ENCODE data around the gene KANSL1.
A peak's percentile ranks its signal among the peaks of the same experiment; 100 is the strongest.

Gene KANSL1

DNA sequence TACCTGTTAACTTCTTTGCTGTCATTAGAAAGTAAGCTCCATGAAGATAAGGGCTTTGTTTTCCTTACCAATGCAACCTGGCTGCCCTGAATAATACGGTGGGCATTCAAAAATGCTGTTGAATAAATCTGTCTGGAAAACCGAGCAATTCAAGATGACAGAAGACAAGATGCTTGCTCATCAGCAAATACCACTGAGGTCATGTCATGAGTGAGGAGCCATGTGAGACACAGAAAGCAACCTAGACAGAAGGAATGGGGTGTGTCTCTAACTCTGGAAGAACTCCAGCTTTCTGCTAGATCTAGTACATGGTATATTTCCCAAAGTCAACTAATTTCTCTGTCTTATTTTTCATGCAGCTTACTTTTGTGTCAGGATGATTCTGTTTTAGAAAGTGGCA, 130.0 kb downstream of the KANSL1 start:
- no peak for DNase-seq

DNA sequence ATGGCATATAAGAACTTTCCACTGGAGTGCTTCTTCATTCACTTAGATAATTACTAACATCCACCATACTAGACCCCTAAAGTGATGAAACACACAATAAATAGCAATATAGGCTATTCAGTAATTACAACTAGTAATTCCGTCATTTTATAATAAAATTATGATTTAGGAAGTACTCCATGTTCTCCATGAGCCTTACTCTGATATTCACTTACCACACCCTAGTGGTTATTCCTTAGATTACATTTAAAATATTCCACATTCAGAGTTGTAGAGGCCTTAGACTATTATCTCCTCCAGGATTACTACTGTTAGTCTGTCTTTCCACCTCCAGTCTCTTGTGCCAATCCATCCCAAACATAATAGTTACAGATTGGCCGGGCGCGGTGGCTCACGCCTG, 131.8 kb downstream of the KANSL1 start:
- peak; percentile 26 for DNase-seq

DNA sequence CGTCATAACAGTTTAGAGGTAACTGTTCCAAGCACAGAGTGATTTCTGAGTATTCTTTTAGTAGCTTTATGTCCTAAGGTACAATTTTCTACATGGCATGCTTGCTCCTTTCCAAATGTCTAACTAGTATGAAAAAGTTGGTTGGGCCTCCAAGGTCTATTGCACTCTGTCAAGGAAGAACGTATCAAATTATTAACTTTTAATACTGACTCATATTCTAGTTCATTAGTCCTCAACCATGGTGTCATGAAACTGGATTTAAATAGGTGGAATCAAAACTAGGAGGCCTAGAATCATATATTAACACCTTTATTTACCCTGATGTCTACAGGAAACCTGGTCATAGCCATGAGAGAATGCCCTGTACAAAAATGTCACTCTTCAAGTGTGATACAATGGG, 132.8 kb downstream of the KANSL1 start:
- DNase-seq = no peak

DNA sequence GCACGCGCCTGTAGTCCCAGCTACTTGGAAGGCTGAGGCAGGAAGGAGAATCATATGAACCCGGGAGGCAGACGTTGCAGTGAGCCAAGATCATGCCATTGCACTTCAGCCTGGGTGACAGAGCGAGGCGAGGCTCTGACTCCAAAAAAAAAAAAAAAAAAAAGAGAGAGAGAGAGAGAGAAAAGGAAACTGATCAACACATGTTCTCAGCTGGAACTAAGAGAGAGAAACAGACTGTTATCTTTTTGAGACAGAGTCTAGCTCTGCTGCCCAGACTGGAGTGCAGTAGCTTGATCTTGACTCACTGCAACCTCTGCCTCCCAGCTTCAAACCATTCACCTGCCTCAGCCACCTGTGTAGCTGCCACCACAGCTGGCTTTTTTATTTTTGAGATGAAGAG, 133.7 kb downstream of the KANSL1 start:
- no peak for DNase-seq

DNA sequence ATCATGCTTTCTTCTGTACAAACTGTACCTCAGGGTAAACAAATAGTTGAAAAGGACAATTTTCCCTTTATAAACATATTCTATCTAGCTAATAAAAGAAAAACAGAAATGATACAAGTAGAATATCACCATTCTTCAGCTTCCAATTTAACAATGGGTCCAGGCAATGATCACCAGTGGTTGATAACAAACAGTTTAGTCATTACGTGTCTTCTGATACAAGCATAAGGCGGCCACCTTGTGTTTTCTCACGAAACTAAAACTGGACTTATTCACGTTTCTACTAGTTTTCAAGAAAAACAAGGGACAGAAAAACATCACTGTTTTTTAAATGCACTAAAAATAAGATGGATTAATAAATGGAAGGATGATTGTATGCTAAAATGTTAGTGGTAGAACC, 135.9 kb downstream of the KANSL1 start:
- DNase-seq = no peak

DNA sequence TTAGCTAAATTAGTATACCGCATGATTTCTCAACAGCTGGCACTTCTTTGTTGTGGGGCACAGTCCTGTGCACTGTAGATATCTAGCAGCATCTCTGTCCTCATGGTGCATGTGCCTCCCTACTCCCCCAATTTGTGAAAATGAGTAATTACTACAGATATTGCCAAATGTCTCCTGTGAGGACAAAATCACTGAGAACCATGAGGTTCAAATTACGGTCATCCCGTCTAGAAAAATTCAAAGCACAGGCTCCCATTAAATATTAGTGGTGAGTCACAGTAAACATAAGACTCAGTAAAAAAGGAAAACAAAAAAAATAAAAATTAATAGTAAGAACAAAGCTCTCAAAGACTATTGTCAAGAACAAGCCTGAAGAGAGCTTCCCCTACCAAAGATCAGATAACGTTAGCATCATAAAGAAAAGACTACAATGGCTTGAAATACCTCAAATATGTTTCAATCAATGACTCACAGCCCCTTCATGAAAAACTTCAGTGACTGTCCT, 136.4 kb downstream of the KANSL1 start:
- DNase-seq = no peak

DNA sequence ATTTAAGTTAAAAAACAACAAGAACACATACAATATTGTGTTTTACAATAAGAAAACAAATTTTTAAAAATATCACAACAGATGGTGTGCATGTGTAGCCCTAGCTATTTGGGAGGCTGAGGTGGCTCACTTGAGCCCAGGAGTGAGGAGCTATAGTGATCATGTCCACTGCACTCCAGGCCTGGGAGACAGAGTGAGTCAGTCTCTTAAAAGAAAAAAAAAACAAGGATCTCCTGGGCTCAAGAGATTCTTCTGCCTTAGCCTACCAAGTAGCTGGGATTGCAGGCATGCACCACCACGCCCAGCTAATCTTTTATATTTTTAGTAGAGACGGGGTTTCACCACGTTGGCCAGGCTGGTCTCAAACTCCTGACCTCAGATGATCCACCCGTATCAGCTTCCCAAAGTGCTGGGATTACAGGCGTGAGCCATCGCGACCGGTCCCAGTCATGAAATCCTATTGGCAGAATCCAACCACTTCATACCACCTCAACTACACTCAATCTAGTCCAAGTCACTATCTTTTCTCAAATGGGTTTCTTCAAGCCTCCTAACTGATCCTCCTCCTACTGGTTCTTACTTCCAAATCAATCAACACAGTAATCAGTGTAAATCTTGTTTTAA, 139.2 kb downstream of the KANSL1 start:
- DNase-seq = no peak

DNA sequence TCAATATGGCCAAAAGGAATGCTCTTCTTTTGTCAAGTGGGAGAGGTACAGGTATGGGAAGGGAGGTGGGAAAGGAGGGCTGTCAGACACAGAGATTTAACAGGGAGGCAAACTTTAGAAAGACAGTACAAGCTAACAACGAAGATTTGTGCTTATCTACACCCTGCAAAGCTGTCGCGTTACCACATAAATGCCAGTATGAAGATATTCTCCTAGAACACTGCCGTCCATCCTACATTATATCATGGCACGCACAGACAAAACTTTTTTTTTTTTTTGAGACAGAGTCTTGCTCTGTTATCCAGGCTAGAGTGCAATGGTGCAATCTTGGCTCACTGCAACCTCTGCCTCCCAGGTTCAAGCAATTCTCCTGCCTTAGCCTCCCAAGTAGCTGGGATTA, 143.6 kb downstream of the KANSL1 start:
- no peak for DNase-seq

DNA sequence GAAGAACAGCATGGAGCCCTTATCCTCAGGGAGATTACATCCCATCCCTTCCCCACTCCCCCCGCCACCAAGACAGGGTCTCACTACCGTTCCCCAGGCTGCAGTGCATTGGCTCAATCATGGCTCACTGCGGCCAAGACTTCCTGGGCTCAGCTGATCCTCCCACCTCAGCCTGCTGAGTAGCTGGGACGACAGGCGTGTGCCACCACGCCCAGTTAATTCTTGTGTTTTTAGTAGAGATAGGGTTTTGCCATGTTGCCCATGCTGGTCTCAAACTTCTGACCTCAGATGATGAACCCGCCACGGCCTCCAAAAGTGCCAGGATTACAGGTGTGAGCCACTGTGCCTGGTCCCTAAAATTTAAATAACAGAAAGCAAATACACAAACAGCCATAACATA, 145.4 kb downstream of the KANSL1 start:
- DNase-seq = no peak

DNA sequence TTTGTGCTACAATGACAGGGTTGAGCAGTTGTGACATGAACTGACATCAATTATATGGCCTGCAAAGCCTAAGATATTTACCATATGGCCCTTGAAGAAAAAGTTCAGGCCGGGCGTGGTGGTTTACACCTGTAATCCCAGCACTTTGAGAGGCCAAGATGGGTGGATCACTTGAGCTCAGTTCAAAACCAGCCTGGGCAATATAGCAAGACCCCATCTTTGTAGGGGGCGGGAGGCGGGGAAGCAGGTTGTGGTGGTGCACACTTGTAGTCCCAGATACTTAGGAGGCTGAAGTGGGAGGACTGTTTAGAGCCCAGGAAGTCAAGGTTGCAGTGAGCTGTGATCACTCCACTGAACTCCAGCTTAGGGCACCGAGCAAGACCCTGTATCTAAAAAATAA, 145.8 kb downstream of the KANSL1 start:
- DNase-seq = no peak

DNA sequence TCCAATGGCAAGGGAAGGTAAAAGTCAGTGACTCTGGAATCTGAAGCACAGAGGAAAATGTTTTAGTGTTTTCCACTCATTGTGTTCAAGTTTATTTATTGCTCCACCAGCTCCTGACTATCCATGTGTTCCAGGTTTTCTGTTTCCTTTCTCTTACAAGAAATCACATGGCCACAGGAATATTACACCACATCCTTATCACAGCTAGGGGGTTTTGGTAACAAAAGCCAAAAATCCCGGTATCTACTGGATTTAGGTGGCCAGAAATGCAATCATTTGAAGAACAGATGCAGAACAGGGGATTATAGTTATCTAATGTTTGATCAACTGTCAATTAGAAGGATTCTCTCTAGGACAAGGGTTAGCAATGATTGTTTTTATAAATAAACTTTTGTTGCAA, 146.3 kb downstream of the KANSL1 start:
- no peak for DNase-seq

DNA sequence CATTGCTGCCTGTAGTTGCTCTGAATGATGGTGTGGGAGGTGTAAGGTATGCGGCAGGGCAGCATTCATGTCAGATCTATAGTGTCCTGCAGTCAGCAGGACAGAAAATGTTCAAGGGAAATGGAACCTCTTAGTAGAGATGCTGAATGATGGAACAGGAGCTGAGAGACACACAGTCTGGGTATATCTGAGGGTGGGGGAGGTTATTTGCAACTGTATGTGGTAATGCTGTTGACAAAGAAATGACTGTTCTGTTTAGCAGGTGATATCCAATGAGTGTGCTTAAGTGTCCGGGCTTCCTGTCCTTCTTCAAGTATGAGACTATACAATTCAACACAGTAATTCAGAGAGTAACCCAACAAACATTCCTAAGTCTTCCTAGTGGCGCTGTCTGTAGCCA, 147.6 kb downstream of the KANSL1 start:
- DNase-seq = no peak

DNA sequence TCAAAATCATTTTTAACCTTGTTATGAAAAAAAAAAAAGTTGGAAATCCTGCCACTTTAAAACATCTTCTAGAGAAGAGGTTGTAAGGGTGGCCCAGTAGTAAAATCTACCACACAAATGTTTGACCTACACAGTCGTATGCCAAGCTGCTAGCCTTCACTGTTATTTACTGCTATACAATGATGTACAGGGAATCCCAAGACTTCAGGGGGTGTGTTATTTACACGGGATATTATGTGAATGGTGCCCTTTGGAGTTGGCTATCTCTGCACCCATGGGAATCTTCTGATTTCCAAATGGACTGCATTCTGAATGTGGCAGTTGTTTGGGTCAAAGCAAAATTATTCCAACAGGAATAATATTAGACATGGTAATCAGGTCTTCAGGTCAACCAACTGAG, 148.2 kb downstream of the KANSL1 start:
- no peak for DNase-seq

DNA sequence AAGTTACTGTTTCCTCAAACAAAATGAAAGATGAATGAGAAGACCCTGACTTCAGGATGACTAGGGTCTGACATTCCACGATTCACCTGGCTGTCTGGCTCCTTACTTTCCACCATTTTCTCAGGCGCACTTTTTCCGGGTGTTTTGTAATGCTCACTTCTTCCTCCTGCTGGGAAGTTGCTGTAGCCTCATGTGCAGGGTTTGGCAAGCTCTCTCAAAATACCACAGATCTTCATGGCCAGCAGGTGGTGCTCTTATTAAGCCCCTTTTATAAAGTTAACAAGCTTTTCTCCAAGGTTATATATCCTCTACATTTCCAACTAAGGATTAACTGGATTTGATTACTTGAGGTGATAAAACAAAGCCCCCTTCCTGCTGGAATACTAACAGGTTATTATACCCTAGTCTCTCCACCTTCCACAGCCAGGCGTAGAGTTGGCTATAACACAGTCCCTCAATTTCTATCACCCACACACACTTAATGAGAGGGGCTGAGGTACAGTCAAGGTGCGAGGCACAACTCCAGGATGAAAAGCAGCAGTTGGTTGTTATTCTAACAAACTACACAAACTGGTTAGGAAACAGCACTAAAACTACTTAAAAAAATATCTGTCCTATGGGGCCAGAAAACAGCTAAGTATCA, 148.8 kb downstream of the KANSL1 start:
- DNase-seq = peak; percentile 78

DNA sequence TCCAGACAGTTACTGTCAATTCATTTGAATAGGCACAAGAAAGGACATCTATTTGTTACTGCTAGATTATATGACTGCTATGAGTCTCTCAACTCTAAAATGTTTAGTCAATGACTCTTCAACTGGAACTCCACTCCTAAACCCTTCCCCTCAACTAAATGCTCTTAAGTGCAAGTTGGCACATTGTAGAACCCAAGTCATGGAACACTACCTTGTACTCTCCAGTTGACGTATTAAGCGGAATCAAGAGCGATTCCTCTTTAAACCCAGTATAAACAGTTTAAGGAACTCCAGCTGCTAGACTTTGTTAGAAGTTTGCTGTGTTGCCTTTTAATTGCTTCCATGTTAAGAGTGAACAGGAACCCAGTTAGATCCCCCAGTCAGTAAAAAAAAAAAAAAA, 149.6 kb downstream of the KANSL1 start:
- peak; percentile 62 for DNase-seq

DNA sequence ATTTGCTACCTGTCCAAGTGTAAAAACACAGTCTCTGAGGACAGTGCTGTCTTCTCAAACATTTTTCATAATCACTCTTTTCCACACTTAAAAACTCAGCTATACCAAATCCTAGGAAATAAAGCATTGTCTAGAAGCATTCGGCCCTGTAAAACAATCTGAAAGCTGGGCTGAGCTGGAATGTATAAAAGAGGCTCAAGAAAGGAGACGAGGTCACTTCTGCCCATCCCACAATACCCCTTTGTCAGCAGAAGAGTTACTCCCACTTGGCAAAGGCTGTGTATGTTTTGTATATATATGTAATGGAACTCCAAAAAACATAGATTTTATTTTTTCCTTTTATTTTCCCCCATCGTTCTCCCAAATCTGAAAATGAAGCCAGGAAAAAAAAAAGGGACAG, 150.3 kb downstream of the KANSL1 start:
- DNase-seq = no peak

DNA sequence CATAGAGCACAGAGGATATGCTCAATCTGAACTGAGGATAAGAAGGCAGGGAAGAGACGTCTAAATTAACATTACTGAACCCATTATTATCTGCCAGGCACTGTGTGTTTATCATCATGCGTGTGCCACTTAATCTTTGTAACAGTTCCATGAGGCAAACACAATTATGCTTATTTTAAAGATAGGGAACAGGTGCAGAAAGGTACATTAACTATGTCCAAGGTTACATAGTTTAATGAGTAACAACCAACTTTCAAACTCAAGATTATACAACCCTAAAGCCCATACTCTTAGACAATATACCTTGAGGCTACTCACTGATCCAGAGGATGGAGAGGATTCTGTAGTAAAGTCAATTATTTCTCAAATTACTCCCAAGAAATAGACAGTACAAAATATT, 151.0 kb downstream of the KANSL1 start:
- no peak for DNase-seq

DNA sequence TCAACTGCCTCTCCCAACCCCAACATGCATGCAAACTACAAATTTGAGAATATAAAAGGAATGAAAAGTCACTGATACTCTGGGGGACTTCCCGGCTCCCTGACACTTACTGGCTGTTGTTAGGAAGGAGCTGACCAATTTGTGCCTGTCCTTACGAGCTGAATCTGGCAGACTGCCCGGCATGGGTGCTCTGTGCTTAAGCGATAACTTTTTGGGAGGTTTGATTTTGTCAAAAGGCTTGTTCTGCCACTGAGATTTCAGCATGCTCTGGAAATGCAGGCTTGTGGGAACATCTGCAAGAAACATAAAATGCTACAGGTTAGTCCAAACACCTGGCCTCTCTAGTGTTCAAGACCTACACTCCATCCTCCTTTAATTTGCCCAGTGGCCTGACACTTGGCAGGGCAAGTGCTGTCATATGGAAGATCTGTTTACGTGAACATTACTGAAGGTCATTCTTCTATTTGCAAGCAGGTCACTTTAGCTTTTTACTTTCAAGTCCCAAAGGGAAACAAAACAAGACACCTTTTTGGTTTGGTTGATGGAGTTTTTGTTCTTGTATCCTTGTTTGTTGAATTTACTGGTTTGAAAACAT, 153.5 kb downstream of the KANSL1 start:
- DNase-seq = peak; percentile 37

DNA sequence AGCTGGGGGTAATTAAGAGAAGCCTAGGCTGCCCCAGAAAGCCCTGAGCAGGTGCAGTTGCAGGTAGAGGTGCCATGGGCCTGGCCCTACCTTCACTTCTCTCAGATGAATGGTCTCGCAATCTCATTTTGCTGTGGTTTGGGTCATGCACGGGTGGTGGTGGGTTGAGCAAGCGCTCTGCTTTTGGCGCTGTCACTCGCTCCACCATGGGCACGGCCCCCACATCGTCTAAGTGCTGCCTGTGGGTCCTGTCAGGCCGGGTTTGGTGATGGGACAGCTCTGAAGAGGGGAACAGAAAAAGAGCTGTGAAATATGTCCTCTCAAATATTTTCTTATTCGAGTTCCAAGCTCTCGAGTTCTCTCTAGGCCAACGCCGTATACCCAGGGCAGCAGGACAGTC, 154.3 kb downstream of the KANSL1 start:
- DNase-seq = no peak

DNA sequence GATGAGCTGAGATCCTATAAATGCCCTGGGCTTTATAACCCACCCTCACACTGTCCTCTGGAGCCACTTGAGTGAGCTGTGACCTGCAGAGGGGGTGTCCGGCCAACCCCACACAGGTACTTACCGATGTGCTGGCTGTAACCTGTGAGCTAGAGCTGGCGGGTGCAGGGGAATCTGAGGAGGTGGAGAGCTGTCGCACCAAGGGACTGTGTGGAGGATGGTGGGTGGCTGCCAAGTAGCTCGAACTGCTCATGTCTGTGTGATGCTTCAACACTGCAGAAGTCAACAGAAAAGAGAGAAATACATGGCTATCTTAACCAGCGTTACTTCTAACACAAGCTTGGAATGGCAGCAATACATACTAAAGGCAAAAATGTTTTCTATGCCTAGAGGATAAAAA, 154.8 kb downstream of the KANSL1 start:
- DNase-seq = no peak

DNA sequence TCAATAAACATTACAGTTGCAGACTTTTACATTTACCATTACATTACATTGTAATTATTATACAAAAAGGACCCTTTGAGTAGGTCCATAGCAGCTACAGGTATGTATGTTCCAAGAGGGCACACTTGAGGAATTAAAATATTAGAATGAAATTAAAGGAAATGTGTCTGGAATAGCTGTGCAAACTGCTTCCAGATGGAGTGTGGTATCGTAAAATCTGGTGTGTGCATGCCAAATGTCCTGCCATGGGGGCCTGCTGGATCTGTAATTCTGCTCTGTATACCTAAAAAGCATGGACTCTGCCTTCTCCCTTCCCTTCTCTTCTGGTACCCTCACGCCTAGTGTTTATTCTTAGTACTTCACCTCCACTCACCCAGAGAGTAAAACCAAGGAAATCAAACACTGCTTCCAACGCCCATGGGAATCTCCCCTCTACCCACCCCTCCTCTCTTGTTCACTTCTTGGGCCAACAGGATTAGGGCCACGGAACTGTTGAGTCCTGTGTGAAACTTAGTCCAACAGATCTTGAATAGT, 155.4 kb downstream of the KANSL1 start:
- no peak for DNase-seq

DNA sequence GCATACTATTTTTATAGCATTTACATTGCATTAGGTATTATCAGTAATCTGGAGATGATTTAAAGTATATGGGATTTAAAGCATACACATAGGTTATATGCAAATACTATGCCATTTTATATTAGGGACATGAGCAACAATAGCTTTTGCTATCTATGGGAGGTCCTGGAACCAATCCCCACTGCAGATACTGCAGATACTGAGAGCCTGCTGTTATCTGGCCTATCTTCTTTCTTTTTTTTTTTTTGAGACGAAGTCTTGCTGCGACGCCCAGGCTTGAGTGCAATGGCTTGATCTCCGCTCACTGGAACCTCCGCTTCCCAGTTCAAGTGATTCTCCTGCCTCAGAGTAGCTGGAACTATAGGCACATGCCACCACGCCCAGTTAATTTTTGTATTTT, 156.7 kb downstream of the KANSL1 start:
- DNase-seq = no peak

DNA sequence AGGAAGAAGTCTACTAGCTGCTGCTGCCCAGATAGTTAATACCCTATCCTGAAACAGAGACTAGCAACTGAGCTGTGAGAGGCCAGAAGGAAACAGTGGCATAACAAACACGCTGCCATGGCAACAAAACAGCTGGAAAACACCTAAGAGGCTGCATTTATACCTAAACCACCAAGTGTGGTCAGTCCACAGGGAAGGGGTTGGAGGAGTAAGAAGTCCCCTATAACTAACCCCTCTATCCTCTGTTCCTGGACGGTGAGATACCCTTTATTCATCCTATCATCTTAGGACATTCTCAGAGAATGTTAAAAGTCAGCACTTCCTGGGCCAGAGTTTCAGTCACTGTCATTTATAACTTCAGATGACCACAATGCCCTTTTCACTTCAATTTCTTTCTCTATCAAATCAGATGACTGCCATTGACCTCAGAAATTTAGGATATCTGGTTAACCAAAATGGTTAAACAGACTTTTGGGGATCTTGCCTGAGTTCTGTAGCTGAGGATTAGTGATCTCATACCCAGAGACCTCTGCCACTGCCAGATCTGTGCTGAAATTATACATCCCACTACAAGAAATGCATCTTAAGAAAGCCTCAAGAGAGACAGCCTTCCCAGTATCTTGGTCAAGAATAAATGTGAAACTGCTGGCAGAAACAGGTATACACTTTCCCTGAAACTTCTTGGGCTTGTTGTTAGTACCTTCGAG, 158.0 kb downstream of the KANSL1 start:
- DNase-seq = no peak

DNA sequence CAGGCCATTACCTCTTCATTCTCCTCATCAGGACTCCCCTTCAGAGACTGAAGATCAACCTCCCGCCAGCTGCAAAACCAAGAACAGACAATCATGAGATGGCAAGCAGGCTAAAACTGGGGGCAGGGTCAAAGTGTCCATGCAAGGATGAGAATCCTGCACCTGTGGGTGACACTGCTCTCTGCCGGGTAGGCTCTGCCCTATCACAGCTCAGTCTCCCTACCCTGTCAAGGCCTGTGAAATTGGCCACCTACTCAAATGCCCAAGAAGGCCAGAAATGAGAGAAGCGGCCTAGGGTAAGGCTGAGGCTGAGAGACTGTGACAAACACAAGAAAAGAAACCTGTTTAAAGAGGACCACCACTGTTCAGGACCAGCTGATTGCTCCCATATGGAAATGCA, 159.8 kb downstream of the KANSL1 start:
- DNase-seq = no peak
